Occipital lobe (tissue), 2 donors: ENCODE data around the gene DISC1. TPM values are rescaled to one million over a fixed set of nuclear protein-coding genes. Genes with fewer than 3 reads are reported as not detected.
"Not testable (repeated sequence)": the region's sequence is repeated elsewhere in the genome, so short reads cannot be mapped to it uniquely, and the experiment has no call there.

Experiments
- DNase-seq: peaks from one replicate; lab custom pipeline; 2025; lab: John Stamatoyannopoulos, UW
- total RNA-seq: library from RNA; depleted of rRNA; stranded (reverse); fragments of >200 nt; gene quantifications from one replicate; pipeline ENCODE4 v1.2.3, GENCODE V29; 2014

The DISC1 gene
- total RNA-seq, 1 donor from 2014 or later, result 6.4 TPM

DNA sequence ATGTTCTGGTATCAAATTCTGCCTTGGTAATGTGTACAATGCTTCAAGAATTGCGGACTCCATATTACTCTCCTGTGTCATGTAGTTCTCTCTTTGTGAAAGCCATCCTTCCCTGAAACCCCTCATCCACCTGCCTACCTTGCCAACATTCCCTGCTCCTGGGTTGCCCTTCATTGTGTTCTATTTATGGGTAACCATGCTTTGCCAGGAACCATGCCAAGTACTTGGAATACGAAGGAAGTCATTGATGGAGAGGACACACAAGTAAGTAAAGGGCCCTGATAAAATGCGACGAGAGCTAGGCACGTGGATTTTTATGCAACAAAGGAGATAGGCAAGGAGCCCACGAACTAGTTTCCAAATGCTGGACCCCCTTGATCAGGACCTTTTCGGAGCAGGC, 300.8 kb downstream of the DISC1 start:
- DNase-seq, result no peak

DNA sequence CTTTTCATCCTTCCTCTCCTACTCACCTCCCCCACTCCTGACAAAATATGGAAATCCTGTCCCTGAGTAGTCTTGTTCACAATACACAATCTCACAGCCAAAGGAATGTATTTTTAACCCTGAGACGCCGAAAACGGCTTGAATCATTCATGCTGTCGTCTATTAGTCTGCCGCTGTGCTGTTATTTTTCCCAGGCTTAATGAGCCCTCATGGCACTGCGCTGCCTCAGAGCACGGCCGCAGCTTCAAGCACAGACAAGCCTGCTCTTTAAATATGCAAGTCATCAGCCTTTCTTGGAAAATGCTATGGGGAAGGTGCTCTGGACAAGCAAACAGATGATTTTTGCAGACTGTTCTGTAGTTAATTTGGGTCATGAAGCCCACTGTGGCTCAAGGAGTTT, 302.7 kb downstream of the DISC1 start:
- DNase-seq, result peak; percentile 8

DNA sequence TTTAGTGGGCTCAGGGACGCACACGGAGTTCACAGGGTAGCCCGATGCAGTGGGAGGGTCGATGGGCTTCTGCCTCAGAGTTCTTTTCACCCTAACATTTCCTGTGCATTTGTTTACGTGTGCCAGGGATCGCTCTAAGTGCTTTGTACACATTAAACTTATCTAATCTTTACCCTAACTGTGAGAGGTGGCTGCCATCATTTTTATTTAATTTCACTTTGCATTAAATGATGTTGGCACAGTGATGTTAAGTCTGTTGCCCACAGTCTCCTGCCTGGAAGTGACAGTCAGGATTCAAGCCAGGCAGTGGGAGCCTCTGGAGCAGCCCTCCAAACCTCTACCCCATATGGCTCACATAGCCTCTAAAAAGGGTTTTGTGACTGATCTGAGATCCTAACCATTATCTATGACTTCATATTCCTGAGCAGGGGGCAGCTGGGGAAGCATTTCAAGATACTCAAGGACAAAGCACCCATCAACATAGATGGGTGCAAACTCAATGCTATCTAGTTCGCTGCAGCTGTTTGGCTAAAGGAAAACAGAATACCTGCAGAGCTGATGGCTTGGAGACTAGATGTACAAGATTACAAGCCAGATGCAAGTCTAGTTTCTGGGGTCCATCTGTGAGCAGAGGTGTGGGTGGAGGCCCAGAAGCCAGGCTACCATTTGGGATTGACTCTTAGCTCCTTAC, 303.8 kb downstream of the DISC1 start:
- DNase-seq, result no peak

DNA sequence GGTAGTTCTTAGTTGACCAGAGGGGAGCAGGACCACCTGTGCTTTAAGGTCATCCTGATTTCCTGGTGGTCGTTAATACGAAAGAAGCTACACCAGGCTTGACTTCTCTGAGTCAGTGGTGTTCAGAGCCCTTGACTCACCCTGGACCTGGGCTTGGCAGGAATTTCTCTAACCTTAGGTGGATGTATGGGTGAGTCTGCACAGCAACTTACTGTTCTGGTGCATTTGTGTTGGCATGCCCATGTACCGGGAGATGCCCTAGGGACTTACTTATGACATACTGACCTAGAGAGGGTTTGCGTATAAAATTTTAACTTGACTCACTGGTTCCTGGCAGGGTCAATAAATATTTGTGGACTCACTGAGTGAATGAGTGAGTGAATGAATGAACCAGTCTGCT, 304.6 kb downstream of the DISC1 start:
- no peak for DNase-seq

DNA sequence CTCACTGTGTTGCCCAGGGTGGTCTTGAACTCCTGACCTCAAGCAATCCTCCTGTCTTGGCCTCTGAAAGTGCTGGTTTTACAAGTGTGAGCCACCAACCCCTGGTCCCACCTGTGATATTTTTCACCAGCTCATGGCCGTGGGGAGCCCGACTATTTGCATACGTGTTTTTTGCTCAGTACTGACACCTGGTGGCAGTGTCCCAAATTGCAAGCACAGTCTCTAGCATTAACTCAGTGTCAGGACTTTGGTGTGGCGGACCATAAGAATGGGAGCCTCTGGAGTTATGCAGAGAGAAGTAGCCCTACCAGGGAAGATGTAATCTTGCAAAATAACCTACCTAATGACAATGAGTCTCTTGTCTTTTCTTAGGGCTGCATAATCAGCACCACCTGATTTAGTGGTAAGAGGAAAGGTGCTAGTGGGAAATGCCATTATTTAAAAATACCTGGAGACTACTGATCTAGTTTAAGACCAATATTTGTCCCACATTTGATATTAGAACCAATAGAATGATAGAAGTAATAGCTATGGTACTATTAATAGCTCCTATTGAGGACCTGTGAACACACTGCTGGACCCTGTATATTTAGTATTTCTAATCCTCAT, 305.4 kb downstream of the DISC1 start:
- DNase-seq, result no peak

DNA sequence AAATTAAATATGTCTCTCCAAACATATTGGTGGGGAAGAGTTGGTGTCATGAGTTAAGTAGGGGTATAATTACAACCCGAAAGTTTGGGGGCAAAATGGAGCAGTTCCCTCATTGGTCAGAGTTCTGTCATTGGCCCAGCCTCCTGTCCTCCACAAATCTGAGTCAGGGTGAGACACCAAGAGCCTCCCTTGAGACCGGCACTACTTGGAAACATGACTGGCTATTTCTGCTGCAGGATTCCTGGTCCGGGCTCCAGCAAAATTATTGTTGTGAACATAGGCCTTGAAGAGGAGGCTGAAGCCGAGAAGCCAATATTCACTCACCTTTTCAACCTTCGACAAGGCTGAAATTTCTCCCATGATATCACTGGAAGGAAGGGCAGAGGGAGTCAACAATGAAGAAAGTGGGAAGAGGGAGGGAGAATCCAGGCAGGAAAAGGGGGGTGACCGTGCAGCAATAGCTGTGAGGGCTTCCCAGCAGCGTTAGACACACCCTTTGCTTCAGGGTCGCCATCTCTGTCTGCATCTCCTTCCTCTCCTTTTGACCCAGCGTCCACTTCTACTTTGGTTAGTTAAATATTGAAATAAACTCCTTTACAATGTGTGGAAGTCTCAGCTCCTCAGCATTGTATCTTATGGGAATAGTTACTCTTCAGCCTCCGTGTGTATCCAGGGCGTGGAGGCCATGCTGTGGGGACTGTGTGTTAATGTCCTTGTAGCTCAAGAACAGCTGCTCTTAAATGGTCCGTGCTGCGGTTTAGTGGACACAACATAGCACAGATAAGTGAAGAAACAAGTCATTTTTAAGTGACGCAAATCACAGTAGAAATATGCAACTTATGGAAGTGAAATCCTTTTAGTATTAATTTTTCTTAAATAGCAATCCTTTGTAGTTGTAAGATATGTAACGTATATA, 307.4 kb downstream of the DISC1 start:
- no peak for DNase-seq

DNA sequence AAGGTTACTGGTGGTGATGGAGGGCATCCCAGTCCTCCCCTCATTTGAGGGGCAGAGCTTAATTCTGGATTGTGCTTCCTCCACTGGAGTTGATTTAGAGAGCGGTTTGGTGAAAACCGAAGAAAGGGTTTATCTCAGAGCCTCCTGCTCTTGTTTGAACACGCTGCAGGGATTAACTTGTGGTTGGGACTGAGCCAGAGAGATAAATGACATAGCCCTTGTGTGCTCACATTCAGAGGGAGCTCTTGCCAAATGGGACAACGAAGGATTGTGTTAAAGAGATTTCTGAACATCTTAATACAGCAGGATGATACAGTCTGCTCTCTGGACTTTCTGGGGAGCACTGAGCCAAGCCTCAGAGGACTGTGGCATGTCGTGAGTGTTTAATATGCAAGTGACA, 308.2 kb downstream of the DISC1 start:
- DNase-seq, result no peak

DNA sequence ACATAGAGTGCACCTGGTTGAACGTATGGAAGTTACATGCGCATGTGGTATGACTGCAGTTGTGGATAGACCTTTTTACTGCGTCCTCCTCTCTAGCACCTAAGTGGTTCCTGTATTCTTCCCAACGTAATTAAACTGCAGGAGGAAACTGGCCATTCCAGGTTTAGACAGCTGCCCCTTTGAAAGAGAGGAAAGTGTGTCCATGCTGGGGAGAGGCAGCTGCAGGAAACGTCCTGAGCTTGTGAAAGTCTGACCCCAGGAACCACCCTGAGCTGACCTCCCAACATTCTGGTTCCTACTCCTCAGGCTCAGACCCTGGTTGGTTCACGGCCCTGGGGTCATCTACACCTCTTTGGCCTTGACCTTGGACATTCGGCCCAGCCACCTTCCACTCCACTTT, 309.3 kb downstream of the DISC1 start:
- DNase-seq, result no peak

DNA sequence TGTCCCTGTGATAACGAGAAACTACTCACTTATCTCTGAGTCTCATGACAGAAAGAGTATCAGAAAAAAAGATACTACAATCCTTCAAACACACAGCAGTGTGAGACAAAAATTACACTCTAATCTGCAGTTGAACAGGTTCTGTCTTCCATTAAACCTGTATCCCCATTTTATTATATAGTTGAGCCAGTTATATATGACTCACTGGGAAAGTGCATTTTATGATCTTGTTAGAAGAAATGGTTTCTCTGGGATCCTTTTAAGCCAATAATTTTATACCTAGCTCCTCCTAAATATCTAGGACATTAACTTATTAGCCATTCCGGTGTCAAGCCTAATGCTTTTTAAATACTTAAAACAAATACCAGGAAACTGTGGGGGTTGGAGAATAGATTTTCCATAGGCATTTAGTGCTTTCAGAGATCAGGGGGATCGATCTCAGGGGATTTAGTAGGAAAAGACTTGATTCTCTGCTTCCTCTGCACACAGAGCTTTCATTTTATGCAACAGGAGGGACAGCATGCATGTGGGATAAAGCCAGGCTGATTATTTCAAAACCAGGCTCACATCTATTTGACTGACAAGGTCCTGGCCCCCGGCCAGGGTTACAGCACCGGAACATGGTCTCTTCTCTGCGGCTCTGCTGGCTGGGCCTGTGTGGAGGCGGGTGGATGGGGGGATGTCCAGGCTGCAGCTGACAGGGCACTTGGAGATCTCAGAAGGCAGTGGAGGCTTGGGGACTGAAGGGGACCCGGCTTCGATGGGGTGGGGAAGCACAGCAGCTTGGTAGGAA, 310.6 kb downstream of the DISC1 start:
- no peak for DNase-seq

DNA sequence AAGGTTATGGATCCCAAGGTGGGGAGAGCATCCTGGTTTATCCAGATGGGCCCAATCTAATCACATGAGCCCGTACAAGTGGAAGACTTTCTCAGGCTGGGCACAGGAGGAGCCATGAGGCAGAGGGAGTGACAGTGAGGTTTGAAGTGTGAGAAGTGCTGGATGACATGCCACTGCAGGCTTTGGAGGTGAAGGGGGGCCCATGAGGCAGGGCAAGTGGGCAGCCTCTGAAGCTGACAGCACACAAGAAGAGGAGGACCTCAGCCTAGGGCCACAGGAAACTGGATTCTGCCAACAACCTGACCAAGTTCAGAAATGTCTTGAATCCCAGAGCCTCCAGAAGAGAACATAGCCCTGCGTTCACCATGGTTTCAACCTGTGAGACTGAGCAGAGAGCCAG, 311.6 kb downstream of the DISC1 start:
- DNase-seq, result no peak

DNA sequence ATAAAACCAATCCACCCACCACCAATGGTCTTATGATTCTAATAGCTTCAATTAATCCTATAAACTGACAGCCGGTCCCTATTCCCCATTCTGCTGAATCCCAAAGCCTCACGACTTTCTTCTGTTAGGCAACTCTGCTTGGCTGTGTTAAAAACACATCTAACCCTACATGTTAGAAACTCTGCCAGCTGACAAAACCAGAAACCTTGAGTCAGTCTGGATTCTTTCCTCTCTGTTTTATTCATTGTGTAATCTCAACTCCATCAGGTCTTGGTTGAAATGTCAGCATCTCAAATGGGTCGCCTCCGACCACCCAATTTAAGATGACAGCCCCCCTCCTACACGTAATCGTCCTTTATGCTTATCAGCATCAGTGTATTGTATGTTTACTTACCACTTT, 312.1 kb downstream of the DISC1 start:
- DNase-seq, result no peak

DNA sequence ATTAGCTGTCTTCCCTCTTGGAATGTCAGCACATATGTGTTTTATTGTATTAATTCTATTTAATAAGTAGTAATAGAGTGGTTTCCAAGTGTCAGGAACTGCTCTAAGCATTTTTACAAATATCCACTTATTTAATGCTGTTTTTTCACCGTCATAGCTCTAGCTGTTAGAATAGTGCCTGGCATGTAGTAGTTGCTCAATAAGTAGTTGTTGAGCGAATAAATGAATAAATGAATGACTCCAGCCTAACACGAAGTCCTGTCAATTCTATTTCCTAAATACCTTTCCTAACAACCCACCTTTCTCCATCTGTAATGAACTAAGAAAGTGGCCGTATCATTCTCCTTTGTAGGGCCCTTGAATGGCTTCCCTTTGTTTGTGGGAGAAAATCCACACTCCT, 312.5 kb downstream of the DISC1 start:
- no peak for DNase-seq

DNA sequence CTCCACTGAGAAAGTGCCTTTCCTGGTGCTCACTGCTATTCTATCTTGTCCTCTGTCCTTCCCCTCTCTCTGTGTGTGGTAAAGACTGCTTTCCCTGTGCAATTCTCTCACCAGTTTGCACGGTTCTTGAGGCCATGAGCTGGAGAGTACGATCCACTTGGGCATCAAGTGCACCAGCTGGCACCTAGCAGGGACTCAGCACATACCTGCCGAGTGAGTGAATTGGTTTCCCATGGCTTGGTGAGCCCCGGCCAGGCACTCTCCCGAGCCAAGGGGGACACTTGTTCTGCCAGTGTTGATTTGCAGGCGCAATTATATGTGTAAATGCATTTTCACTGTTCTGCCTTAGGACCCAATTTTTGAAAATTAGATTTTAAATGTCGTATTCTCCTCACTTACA, 313.5 kb downstream of the DISC1 start:
- DNase-seq, result no peak

DNA sequence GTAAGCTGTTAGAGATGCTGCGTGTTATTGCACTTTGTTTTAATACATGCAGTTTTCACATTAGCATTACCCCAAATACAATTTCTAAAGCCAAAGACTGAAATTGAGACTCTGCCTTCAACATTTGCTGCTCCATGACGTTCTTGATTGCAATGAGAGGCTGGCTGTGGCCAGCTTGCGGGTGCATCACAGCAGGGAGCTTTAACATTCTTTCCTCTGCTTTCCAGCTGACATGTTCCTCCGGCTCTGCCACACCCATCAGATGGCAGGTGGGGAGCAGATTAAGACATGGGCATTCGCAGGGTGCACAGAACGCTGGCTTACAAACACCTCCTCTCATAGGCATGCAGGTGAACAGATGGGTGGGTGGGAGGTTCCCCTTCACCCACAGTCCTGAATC, 314.1 kb downstream of the DISC1 start:
- no peak for DNase-seq

DNA sequence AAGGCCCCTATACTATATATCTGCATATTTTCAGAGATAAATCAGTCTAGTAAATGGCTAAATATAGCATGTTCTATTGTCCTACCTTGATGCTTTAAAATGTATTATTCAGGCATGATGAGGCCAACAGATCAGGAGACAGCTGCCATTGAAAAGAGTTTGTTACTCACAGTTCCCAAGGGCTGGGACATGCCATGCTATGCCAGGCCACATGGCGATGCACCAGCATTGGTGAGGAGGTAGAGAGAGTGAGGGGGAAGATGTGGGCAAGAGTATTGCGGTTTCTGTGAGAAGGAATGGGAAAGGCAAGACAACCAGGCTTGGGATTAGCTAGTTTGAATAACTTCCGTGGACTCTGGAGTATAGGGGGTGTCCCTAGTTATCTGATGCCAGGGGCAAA, 316.5 kb downstream of the DISC1 start:
- no peak for DNase-seq

DNA sequence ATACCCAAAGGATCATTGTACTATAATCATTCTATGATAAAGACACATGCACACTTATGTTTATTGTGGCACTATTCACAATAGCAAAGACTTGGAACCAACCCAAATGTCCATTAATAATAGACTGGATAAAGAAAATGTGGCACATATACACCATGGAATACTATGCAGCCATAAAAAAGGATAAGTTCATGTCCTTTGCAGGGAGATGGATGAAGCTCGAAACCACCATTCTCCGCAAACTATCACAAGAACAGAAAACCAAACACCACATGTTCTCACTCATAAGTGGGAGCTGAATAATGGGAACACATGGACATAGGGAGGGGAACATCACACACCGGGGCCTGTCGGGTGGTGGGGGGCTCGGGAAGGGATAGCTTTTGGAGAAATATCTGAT, 321.5 kb downstream of the DISC1 start:
- not testable (repeated sequence) for DNase-seq

DNA sequence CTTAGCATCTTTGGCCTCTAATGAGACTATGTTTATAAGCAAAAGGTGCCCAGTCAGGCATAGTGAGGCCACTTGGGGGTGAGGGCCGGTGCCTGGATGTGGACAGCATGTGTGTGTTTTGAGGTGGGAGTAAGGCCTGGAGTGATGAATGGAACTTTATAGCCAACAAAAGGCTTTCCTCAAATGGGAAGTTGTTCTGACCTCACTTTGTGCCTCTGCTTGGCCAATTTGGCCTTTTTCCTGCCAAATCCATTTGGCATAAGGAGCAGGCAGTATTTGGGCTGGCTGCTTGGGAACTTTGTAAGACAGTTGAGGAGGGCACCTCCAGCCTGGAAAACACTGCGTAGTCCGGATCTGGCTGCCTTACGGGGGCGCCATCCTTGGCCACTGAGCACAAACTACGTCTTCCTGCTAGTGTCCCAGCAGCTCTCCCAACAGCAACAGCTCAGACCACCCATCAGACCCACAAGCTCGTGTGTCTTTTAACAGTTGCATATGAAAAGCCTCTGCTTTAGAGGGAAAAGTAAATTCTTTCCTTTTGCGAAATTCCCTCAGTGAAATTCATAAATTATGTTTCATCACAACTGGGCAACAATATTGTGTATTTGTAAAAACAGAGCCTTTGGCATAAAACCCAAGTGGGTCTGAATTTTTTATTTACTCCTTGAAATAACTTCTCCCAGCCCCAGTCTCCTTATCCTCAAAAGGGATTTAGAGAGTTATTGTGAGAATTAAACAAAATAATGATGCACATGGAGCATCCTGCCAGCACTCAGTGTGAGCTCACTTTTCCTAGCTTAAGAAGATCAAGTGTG, 322.9 kb downstream of the DISC1 start:
- no peak for DNase-seq

DNA sequence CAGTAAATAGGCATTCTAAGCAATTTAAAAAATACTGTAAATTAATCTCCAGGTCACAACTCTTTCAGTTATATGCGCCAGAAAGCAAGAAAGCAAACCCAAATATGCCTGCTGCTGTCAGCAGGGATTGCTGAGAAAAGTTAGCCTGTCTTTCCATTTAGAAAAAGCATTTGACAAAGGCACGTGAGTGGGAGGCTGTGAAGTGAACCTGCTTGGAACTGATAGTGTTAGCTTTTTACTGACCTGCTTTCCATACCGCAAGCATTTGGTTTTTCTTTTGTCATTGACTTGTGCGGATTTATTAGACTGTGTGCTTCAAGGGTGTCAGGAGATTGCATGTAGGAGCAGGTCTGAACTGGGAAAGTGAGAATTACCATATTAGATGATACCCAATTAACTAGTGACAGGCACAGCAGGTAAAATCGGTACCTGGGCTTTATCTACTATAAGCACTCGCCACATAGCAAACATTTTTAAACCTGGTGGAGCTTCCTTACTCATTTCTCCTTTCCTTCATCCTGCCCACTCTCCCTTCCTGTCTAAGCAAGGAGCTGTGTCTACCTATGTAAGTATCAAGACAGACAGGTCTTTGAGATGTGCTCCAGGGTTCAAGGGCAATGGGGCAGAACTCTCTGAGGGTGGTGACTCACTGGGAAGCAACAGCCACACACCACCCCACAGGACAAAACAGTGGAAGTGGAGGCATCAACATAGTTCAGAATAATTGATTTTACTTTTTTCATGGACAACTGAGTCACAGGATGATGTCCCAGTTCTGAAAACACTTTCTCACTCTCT, 323.9 kb downstream of the DISC1 start:
- DNase-seq, result no peak

DNA sequence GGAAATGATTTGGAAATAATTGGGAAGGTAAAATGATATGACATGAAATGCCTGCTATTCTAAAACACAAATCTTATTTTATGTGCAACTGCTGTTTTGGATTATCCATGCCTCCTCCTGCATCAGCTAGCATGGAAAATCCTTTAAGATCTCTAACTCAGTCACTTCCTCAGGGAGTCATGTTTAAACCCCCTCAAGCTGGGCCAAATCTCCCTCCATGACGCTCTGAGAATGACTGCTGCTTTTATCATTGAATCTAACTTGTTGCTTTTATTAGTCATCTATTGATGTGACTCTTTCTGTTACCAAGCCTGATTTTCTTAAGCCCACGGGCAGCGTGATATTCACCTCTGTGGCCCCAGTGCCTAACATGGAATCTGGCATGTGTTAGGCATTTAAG, 324.8 kb downstream of the DISC1 start:
- no peak for DNase-seq

DNA sequence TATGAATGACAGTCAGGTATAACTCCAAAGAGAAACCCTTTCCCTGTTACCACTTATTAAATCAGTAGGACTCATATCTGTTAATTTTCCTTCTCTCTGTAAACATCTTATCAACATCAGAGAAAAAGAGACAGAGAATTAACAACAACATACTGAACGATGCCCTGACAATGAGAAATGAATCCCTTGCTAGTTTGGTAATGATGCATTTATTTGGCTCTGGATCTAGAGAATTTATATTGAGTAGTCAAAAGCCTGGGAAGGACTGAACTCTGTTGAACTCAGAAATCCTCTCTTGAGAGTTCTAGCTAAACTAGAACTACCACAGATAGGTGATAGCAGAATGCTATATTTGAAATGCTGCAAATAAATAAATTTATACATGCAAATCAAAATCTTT, 325.6 kb downstream of the DISC1 start:
- no peak for DNase-seq
